OCI-LY1 (cell line): ENCODE measurements around the gene SV2C.

Experiments used
- H2AFZ ChIP-seq: fragments of 200-600 bp; sonication (generic), shearing (Covaris generic); 2 replicates; pipeline ENCODE4 v1.6.0; 2014; ENCODE audit warnings: antibody characterized with exemption, mild to moderate bottlenecking, low read length
- H3F3A ChIP-seq: fragments of 200-600 bp; sonication (generic), shearing (Covaris generic); 2 replicates; pipeline ENCODE4 v1.6.0; 2014; ENCODE audit warnings: mild to moderate bottlenecking, antibody characterized with exemption, low read length, moderate library complexity; ENCODE audit not compliant: insufficient read depth
- H3K27ac ChIP-seq: fragments of 200-600 bp; sonication (generic); 2 replicates; pipeline ENCODE4 v1.5.1; 2014; ENCODE audit warnings: low read length, mixed run types, mild to moderate bottlenecking, low read depth; ENCODE audit not compliant: poor library complexity, severe bottlenecking
- H3K27me3 ChIP-seq: fragments of 200-600 bp; sonication (generic); 2 replicates; pipeline ENCODE4 v1.6.0; 2014; ENCODE audit warnings: antibody characterized with exemption, mild to moderate bottlenecking, low read length, moderate library complexity; ENCODE audit not compliant: insufficient read depth
- H3K36me3 ChIP-seq: fragments of 200-600 bp; sonication (generic); 2 replicates; pipeline ENCODE4 v1.6.1; 2014; ENCODE audit warnings: mild to moderate bottlenecking, antibody characterized with exemption, low read length, moderate library complexity, mixed read lengths; ENCODE audit not compliant: insufficient read depth
- H3K4me1 ChIP-seq: fragments of 200-600 bp; sonication (generic); 2 replicates; pipeline ENCODE4 v1.5.1; 2014; ENCODE audit warnings: mild to moderate bottlenecking, low read length, moderate library complexity; ENCODE audit not compliant: insufficient read depth, severe bottlenecking
- H3K4me2 ChIP-seq: fragments of 200-600 bp; sonication (generic), shearing (Covaris generic); 2 replicates; pipeline ENCODE4 v1.6.1; 2014; ENCODE audit warnings: low read length
- H3K4me3 ChIP-seq: fragments of 200-600 bp; sonication (generic); 2 replicates; pipeline ENCODE4 v1.5.1; 2014; ENCODE audit warnings: low read length, low read depth, mild to moderate bottlenecking, mixed read lengths; ENCODE audit not compliant: poor library complexity, severe bottlenecking
- H3K79me2 ChIP-seq: fragments of 200-600 bp; shearing (Covaris generic); 2 replicates; pipeline ENCODE4 v1.6.1; 2016; ENCODE audit warnings: mixed run types, low read length, mixed read lengths; ENCODE audit not compliant: insufficient read depth
- H3K9ac ChIP-seq: fragments of 200-600 bp; sonication (generic), shearing (Covaris generic); 2 replicates; pipeline ENCODE4 v1.6.1; 2014; ENCODE audit warnings: mild to moderate bottlenecking, low read length, mixed read lengths
- H3K9me2 ChIP-seq: fragments of 200-600 bp; sonication (generic), shearing (Covaris generic); 2 replicates; pipeline ENCODE4 v1.6.1; 2014; ENCODE audit warnings: low read depth, mild to moderate bottlenecking, low read length, mixed read lengths
- H3K9me3 ChIP-seq: fragments of 200-600 bp; shearing (Covaris generic); 2 replicates; pipeline ENCODE4 v1.6.1; 2014; ENCODE audit warnings: low read length, mixed read lengths
- H4K20me1 ChIP-seq: fragments of 200-600 bp; sonication (generic), shearing (Covaris generic); 2 replicates; pipeline ENCODE4 v1.6.0; 2016; ENCODE audit warnings: mild to moderate bottlenecking, low read length; ENCODE audit not compliant: insufficient read depth
- EZH2 ChIP-seq: fragments of 200-600 bp; sonication (generic), shearing (Covaris generic); IDR thresholded peaks from 2 replicates; pipeline ENCODE4 v1.8.0; 2017; ENCODE audit warnings: borderline replicate concordance, mixed run types, mild to moderate bottlenecking, antibody characterized with exemption, low read length, moderate library complexity, mixed read lengths
- TF ChIP-seq, protein P1 (sequence below): fragments of 200-600 bp; sonication (generic), shearing (Covaris generic); IDR thresholded peaks from 2 replicates; pipeline ENCODE4 v1.5.1; 2017; ENCODE audit warnings: mild to moderate bottlenecking, antibody characterized with exemption, low read length, moderate library complexity, mixed read lengths

The SV2C gene

DNA sequence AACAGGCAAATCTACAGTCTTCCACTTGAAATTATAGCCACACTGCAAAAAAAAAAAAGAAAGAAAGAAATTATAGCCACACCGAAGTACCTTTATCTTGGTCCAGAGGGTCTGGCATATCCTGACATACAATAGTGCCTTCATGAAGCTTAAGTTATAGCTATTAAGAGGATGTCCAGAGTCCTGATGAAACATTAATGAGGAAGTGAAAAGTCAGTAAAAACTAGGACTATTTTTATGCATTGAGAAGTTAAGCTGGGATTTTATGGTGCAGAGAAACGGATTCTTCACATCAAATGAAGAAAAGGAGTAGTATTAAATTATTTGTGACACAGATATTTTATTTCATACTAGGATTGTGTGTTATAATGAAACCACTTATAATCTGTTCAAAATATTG is 123.9 kb downstream of the SV2C start:
- no peaks in the 10 kb centered on the region for H3K4me1 ChIP-seq
- H3K9me3 ChIP-seq, result no peaks in the 10 kb centered on the region
- H4K20me1 ChIP-seq, result no peaks in the 10 kb centered on the region
- no peak for TF ChIP-seq EZH2
- TF ChIP-seq, protein P1, sequence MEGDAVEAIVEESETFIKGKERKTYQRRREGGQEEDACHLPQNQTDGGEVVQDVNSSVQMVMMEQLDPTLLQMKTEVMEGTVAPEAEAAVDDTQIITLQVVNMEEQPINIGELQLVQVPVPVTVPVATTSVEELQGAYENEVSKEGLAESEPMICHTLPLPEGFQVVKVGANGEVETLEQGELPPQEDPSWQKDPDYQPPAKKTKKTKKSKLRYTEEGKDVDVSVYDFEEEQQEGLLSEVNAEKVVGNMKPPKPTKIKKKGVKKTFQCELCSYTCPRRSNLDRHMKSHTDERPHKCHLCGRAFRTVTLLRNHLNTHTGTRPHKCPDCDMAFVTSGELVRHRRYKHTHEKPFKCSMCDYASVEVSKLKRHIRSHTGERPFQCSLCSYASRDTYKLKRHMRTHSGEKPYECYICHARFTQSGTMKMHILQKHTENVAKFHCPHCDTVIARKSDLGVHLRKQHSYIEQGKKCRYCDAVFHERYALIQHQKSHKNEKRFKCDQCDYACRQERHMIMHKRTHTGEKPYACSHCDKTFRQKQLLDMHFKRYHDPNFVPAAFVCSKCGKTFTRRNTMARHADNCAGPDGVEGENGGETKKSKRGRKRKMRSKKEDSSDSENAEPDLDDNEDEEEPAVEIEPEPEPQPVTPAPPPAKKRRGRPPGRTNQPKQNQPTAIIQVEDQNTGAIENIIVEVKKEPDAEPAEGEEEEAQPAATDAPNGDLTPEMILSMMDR, result no peak
- no peak overlapping the region for H3K9ac ChIP-seq
- H3K27ac ChIP-seq, result no peak overlapping the region
- H3K79me2 ChIP-seq, result no peaks in the 10 kb centered on the region
- no peak overlapping the region for H2AFZ ChIP-seq
- H3K4me3 ChIP-seq, result no peak overlapping the region
- no peaks in the 10 kb centered on the region for H3K27me3 ChIP-seq
- H3K36me3 ChIP-seq, result no peaks in the 10 kb centered on the region
- no peaks in the 10 kb centered on the region for H3K9me2 ChIP-seq
- H3F3A ChIP-seq, result no peaks in the 10 kb centered on the region
- H3K4me2 ChIP-seq, result no peak overlapping the region

DNA sequence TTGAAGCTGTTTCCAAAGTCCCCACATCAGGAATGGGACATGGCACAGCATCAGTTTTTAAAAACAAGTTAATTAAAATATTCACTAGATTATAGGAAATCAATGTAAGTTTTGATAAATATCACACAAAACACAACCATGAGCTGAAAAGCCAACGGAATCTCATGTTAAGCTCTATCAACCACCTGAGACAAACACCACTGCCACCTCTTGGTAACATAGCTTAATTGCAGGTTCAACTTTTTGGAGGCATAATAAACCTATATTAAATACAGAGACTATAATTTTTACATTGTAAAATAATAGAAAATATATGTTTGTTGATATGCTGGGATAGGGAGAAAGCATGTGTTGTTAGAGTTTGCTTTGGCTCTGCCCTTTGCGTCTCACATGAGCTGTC is 126.1 kb downstream of the SV2C start:
- Histone ChIP-seq H4K20me1 (no peaks in the 10 kb centered on the region), H3K4me2 (no peak overlapping the region), H3K79me2 (no peaks in the 10 kb centered on the region), H2AFZ (no peak overlapping the region), H3K36me3 (no peaks in the 10 kb centered on the region), H3K9me2 (no peaks in the 10 kb centered on the region), H3K9ac (no peak overlapping the region), H3K27me3 (no peaks in the 10 kb centered on the region), H3F3A (no peaks in the 10 kb centered on the region), H3K4me3 (no peak overlapping the region), H3K9me3 (no peaks in the 10 kb centered on the region), H3K4me1 (no peaks in the 10 kb centered on the region), H3K27ac (no peak overlapping the region)
- TF ChIP-seq EZH2, result no peak
- TF ChIP-seq, protein P1, result peak; percentile 34; the same call in 1 of the 2 replicates

DNA sequence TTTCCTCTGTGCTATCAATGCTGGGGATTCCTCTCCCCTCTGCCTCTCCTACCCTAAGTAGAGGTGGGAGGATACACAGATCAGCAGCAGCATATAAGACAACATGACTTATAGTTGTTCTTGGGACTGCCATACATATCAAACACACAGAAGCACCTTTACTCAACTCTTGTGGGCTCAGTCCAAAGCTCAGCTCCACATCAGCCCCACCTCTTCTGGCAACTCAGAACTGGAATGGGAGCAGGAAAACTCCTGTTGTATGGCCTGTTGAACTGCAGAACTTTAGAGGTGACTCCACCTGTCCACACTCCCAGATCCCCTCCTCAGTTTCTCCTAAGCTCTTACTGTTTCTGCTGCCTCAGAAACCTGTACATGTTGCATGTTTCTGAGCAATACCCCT is 127.8 kb downstream of the SV2C start:
- H3K9me3 ChIP-seq, result no peaks in the 10 kb centered on the region
- no peaks in the 10 kb centered on the region for H3K36me3 ChIP-seq
- H4K20me1 ChIP-seq, result no peaks in the 10 kb centered on the region
- H3K4me3 ChIP-seq, result no peak overlapping the region
- no peaks in the 10 kb centered on the region for H3K79me2 ChIP-seq
- H3K9me2 ChIP-seq, result no peaks in the 10 kb centered on the region
- no peak overlapping the region for H3K4me2 ChIP-seq
- no peaks in the 10 kb centered on the region for H3K27me3 ChIP-seq
- H3K27ac ChIP-seq, result no peak overlapping the region
- no peak for TF ChIP-seq EZH2
- TF ChIP-seq, protein P1, result no peak
- H3K4me1 ChIP-seq, result no peaks in the 10 kb centered on the region
- H3F3A ChIP-seq, result no peaks in the 10 kb centered on the region
- H3K9ac ChIP-seq, result no peak overlapping the region
- H2AFZ ChIP-seq, result no peak overlapping the region
